Activated CD4-positive, alpha-beta T cell treated with anti-CD3 and anti-CD28 coated beads, Interleukin-10, Interleukin-2, amounts not matched to agents 100 ng/mL and 50 ng/mL, durations not matched to agents 16 hours and 8 hours (primary cell): ENCODE data around the gene ASB1.

Experiments
- DNase-seq: peaks from one replicate; pipeline ENCODE4 v3.0.0-alpha.2; 2020

ASB1 gene

GRCh38 chr2:238426568-238427434 is at the start of gene ASB1:
ASB1 (plus strand) TSS chr2:238426927; CDS start chr2:238427071, 144 bp downstream.
- peak; percentile 86 for DNase-seq

DNA sequence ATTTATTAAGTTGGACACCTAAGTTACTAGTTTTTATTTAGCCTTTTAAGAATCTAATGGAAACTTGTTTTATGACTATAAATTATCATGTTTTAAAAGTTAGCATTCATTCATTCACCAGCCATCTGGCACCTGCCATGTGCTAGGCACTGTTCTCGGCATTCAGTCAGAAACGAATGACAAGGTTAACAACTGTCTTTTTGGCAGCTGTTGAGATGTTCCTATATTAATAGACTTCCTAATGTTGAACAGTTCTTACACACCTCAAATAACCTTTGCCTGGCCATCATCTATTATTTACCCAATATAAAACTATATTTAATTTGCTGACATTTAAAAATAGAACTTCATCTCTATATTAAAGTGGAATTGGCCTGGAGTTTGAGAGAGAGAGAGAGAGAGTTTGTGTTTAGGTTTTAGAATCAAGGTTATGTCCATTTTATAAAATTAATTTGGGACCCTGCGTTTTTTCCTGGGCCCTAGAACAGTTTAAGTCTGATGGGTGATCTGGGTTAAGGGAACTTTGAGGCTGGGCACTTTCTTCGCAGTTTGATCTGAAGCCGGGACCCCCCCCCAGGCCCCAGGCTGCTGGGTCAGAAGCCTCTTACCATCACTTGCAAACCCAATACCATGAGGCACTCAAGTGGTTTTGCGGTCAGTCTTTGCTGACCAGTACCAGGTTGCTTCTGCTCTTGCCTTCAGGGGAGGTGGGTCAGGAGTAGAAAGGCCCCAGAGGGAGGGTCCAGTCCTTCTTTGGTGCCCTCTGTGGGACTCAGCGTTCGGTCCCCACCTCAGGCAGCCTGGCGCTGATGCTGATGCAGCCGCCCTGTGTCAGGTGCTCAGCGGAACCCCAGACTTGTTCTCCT is 48.3 kb upstream of the ASB1 start:
- DNase-seq: no peak

DNA sequence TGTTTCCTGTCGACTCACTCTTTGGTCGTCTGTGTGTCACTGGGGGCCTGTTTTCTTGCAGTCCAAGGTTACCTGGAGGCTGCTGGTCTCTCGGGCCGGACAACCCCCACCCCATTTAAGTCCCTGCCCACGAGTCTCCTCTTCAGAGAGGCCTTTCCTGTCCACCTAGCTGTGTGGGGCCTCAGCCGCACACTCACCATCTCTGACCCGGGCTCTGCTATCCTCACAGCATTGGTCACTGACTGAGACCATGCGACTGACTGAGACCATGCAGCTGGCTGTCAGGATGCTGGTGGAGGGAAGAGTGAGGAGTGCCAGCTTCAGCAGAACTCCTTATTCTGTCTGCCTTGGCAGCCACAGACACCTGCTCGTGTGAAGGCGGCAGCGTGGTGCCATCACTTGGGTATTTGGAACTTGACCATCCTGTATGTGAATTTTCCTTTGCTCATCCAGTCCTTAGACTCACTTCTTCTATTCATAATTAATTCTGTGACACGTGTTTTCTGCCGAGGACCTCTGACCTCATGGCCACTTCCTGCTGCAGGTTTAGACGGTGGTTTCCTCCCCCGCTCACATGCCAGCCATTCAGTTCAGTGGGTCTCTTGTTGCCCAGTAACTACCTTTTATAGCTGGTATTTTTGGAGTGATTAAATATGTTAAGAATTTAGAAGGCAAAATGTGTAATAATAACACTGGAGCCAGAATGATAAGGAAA is 47.5 kb upstream of the ASB1 start:
- peak; percentile 52 for DNase-seq

- no peak for DNase-seq
These were observed 46.4 kb upstream of the ASB1 start for GRCh38 chr2:238380336-238380735.

- no peak for DNase-seq
These were observed 45.9 kb upstream of the ASB1 start for GRCh38 chr2:238380785-238381184.

DNA sequence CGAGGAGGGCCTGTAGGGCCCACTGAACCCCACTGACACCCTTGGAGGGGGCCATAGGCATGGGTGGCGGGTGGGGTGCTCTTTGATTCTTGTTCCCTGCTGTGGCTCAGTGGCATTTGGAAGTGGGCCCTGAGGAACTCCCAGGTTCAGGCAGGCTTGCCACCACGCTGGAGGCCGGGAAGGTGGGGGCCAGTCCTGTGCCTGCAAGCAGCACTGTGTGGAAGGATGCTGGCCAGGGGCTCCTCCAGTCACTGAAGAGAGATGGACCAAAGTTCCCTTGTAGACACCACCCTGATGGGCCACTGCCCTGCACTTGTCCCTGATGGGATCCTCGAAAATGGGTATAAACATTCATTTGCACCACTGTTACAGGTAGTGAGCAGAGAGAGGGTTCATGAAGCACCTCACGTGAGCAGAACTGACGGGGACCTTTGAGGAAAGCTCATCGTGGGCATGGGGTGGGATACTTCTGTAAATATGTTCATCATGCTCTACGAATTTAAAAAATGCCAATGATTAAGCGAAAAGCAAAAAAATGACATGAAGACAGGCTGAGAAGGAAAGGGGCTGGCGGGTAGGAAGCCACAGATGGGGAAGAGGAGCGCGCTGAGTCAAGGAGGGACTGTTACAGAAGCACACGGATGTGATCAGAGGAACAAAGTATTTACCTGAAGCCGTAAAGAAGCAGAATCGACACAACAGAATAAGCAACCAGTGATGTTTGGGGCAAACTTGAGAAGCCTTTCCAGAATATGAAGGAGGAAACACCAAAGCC is 45.2 kb upstream of the ASB1 start:
- no peak for DNase-seq

GRCh38 chr2:238382381-238382781 is 44.3 kb upstream of the ASB1 start:
- DNase-seq: no peak

GRCh38 chr2:238383135-238383534 is 43.6 kb upstream of the ASB1 start:
- DNase-seq: no peak

DNA sequence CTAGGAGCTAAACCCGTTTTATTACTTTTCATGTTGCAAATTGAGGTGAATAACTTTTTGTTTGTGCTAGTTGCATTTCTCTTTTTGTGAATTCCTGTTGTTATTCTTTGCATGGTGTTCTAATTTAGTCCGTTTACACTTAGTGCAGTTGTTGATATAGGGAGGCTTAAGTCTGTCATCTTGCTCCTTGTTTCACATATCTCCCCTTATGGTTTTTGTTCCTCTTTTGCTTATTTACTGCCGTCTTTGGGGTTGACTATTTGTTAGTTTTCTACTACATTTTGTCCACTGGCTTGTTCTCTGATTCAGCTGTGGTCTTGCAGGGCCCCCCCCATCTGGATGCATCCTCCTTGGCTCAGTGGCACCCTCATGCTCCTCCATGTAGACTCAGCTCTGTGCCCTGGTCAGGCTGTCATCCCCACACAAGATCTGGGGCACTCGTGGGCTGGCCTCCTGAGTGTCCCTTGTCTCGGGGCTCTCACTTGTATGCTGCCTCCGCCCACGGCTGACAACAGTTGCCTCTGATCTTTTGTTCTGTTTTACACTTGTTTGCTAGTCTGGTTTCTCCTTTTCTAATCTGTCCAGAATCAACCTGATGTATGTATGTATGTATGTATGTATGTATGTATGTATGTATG is 42.9 kb upstream of the ASB1 start:
- DNase-seq: no peak

DNA sequence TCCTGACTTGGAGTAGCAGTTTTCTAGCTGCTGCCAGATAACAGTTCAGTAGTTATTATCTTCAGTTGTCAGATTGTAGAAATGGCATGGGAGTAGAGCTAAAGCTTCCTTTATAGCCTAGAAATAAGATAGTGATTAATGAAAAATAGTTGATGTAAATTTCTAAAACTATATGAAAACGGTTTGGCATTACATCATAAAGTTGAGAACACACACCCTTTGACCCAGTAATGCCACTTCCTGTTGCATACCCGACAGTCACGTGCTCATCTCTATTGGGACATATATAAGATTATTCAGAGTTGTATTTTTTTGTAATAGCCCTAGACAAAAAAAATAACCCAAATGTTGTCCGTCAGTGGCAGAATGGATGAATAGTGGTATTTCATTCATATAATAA is 39.4 kb upstream of the ASB1 start:
- no peak for DNase-seq

DNA sequence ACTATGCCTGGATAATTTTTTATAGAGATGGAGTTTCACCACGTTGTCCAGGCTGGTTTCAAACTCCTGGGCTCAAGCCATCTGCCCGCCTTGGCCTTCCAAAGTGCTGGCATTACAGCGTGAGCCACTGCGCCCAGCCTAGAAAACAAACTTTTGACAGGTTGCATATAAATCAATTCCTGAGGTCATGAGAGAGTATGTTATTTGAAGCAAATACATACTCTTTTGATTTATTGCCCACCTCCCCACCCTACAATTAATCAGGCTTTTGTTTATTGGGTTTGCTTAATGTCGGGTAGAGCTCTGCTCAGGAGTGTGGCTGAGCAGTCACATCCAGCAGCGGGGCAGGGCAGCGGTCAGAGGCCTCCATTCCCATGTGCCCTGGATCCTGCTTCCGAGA is 37.9 kb upstream of the ASB1 start:
- DNase-seq: no peak

DNA sequence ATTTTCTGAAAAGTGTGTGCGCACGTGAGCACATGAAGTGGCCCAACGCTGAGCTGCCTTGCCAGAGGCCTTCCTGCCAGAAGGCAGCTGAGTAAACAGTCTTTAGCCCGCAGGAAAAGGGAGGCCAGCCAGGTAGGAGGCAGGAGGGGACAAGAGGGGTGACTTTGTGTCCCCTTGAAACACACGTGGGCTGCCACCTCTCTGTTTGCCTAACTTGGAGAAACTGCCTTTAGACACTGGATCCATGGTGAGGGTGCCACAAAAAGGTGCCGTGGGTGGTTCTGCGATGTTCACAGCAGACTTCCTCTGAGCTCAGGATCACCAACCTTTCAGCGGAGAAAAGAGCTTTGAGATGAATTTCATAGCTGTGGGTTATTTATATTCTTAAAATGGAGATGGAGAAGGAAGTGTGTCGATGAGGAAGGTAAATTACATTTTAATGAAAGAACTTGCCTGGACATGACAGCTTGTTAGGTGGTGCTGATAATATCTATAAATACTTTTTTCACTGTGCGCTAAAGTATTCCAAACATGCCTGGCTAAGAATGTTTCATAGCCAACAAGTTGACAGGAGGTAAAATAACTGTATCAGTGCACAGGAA is 36.6 kb upstream of the ASB1 start:
- no peak for DNase-seq

- no peak for DNase-seq
These were observed 35.6 kb upstream of the ASB1 start for GRCh38 chr2:238391042-238391689.

- DNase-seq: no peak
These were observed 30.1 kb upstream of the ASB1 start for GRCh38 chr2:238396663-238397062.

GRCh38 chr2:238397356-238397755 is 29.4 kb upstream of the ASB1 start:
- no peak for DNase-seq

- no peak for DNase-seq
These were observed 28.1 kb upstream of the ASB1 start for GRCh38 chr2:238398577-238398976.

- DNase-seq: no peak
These were observed 27.6 kb upstream of the ASB1 start for GRCh38 chr2:238399094-238399493.

DNA sequence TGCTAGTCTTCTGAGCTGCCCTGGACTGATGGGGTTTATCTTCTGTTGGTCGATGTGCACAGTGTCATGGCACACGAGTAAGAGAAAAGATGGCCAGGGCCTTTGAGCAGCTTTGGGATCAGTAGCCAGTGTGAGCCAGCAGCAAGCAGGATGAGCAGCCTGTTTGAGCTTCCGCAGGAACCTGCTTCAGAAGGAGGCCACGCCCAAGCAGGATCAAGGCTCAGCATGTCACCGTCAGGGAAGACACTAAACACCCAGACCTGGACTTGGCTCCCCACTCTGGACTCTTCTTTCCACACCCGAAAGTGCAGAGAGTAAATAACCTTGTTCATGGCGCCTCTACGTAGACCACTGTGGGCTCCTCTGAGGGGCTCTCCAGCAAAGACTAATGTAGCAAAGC is 25.2 kb upstream of the ASB1 start:
- no peak for DNase-seq

- no peak for DNase-seq
These were observed 22.9 kb upstream of the ASB1 start for GRCh38 chr2:238403632-238404405.
